Measurements from ENCODE around the gene DPP7. TPM values are rescaled to one million over a fixed set of nuclear protein-coding genes. Genes with fewer than 3 reads are reported as not detected.

The DPP7 gene
- total and polyA plus RNA-seq, 2 of the 4 experiments (the other 2 are of a cell fraction), result 14.9 to 76.4 TPM

GRCh38 chr9:137078701-137079400, 35.7 kb downstream of the DPP7 start:
- H3K79me1 ChIP-seq (ENCODE audit: low read depth in 1 of 2, low read length in 2 of 2), result peaks cover 8 to 37% of the 10 kb centered on the region in 2 experiments
- no peaks in the 10 kb centered on the region for H3K9me3 ChIP-seq (ENCODE audit: control insufficient read depth, insufficient read depth, low read length)
- H2AK9ac ChIP-seq (replicated peaks; ENCODE audit: low read depth, low read length, poor library complexity), result peak overlapping the region; percentile 96
- 56% methylated on average over 23 of the region's 51 CpGs; no CpG with 5 or more reads in 1 of the 2 experiments for WGBS, 2 experiments (ENCODE audit: extremely low coverage in 2 of 2, insufficient read length in 1 of 2)
- no peak overlapping the region for H3K4ac ChIP-seq (ENCODE audit: low read depth, low read length)
- H2BK120ac ChIP-seq (ENCODE audit: low read depth, low read length), result no peak overlapping the region
- H4K5ac ChIP-seq (ENCODE audit: low read depth, low read length), result no peak overlapping the region
- peak overlapping the region; percentile 1; the same call in 1 of the 2 replicates for H2AK5ac ChIP-seq (ENCODE audit: low read depth, low read length)
- DNase-seq (no peak), ATAC-seq (ENCODE audit: low read depth) (no peak)
- TF ChIP-seq BHLHE40 (IDR thresholded peaks at IDR 0.05; ENCODE audit: low read depth, low read length), result no peak
- no peak for TF ChIP-seq SMC3 (IDR thresholded peaks at IDR 0.05; ENCODE audit: low read depth, low read length)
- TF ChIP-seq CTCF (conservative IDR thresholded peaks at IDR 0.05; ENCODE audit: low read depth, low read length), result no peak
- no TSS peak for BruUV-seq (replicated peaks)
- no peaks in the 10 kb centered on the region for H3K27me3 ChIP-seq (ENCODE audit: control insufficient read depth, insufficient read depth, low read length)
- no peak overlapping the region for H3K56ac ChIP-seq (ENCODE audit: extremely low read depth, insufficient read depth, low read length)
- peaks cover 10% of the 10 kb centered on the region for H4K20me1 ChIP-seq (ENCODE audit: insufficient read depth, low read length)
- H3K9me1 ChIP-seq (ENCODE audit: insufficient read depth, low read length), result peaks cover 4% of the 10 kb centered on the region
- CTCF ChIA-PET, result no interaction called here
- peak overlapping the region; percentile 99 for H3K4me3 ChIP-seq (ENCODE audit: insufficient read depth, low read depth, low read length)
- H3K14ac ChIP-seq (replicated peaks; ENCODE audit: low read depth, low read length), result no peak overlapping the region
- H4K8ac ChIP-seq (ENCODE audit: low read depth in 2 of 2, low read length in 2 of 2), result no peak overlapping the region
- H2AFZ ChIP-seq (replicated peaks; ENCODE audit: low read length, poor library complexity), result peak overlapping the region; percentile 2
- no peak overlapping the region for H4K91ac ChIP-seq (ENCODE audit: insufficient read depth, low read depth, low read length)
- peak overlapping the region; percentile 89; the same call in 1 of the 2 replicates for H3K4me2 ChIP-seq (ENCODE audit: low read depth, low read length)
- POLR2A ChIA-PET (ENCODE audit: unreplicated experiment), result no interaction called here
- intact Hi-C loops (cut with micrococcal nuclease), result no loop called here
- H3K36me3 ChIP-seq (ENCODE audit: control insufficient read depth, insufficient read depth, low read length), result peaks cover 24% of the 10 kb centered on the region; the same call in 1 of the 2 replicates
- in situ Hi-C loops (cut with MboI; ENCODE audit: low sequenced_read_pairs), result no loop called here
- H3K27ac ChIP-seq (ENCODE audit: insufficient read depth, low read length), result no peak overlapping the region
- no peak overlapping the region for H3K18ac ChIP-seq (ENCODE audit: low read depth, low read length)
- H3K9ac ChIP-seq (ENCODE audit: low read depth, low read length), result no peak overlapping the region
- H2BK20ac ChIP-seq (ENCODE audit: low read depth, low read length), result no peak overlapping the region
- dilution Hi-C loops (cut with HindIII; ENCODE audit: low sequenced_read_pairs, unreplicated experiment), result no loop called here
- H3K23ac ChIP-seq (ENCODE audit: low read depth, low read length), result no peak overlapping the region
- H3K4me1 ChIP-seq (ENCODE audit: control insufficient read depth, insufficient read depth, low read length), result peaks cover 10% of the 10 kb centered on the region
- no peak overlapping the region for H2BK15ac ChIP-seq (ENCODE audit: low read depth, low read length)
- H2BK5ac ChIP-seq (ENCODE audit: low read depth, low read length, poor library complexity, severe bottlenecking), result no peak overlapping the region

Data from IMR-90 (cell line).